ENCODE data around the gene ZDHHC19.
"Not testable (repeated sequence)": the region's sequence is repeated elsewhere in the genome, so short reads cannot be mapped to it uniquely, and the experiment has no call there.

ZDHHC19 gene

DNA sequence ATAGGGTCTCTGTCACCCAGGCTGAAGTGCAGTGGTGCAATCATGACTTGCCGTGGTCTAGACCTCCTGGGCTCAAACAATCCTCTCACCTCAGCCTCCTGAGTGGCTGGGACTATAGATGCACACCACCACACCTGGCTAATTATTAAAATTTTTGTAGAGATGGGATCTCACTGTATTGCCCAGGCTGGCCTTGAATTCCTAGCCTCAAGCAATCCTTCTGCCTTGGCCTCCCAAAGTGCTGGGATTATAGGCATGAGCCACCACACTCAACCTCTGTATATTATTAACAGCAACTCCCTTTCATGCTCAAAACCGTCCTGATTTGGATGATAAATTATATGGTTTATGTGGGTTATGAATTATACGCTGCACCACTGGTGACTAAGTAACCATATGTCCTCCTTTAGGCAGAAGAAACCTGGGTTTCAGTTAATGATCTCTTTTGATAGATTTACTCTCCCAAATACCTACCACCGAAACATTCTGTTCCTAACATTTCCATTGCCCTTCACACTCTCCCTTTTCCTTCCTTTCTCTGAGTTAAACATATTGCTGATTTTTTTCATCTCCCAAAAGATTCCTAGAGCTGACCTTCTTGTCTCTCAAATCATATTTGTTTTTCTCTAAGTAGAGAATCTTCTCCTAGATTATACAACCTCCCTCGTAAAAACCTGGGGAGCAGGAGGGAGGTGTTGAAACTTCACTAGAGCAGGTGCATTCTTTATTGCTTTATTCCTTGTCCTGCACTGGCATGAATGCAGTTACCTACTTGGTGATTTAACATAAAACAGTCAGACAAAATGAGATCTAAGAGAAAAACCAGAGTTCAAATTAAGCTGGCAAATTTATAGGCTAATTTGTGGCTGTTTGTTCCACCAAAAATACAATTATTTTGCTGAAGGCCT lies 43.4 kb upstream of the ZDHHC19 start:
- Histone ChIP-seq H3K9ac (ENCODE audit: low read length) (no peak overlapping the region), H4K20me1 (ENCODE audit: insufficient read depth, low read length) (no peaks in the 10 kb centered on the region), H3K36me3 (replicated peaks; ENCODE audit: insufficient read depth, low read length) (no peaks in the 10 kb centered on the region), H3F3A (ENCODE audit: insufficient read depth, low read length) (no peaks in the 10 kb centered on the region), H3K27me3 (replicated peaks; ENCODE audit: insufficient read depth, low read length) (no peaks in the 10 kb centered on the region), H3K9me2 (replicated peaks; ENCODE audit: insufficient read depth, low read length) (no peaks in the 10 kb centered on the region), H3K27ac (ENCODE audit: low read length) (no peak overlapping the region), H3K4me1 (ENCODE audit: low read length) (no peaks in the 10 kb centered on the region), H2AFZ (ENCODE audit: low read length) (no peak overlapping the region), H3K9me3 (replicated peaks; ENCODE audit: insufficient read depth, low read length) (no peaks in the 10 kb centered on the region), H3K4me3 (ENCODE audit: low read length) (no peak overlapping the region), H3K4me2 (ENCODE audit: low read depth, low read length) (no peak overlapping the region), H3K79me2 (ENCODE audit: low read length) (0 out of 2 replicates have a peak, but pooled peaks cover 11% of the 10 kb centered on the region)
- TF ChIP-seq, protein P1, sequence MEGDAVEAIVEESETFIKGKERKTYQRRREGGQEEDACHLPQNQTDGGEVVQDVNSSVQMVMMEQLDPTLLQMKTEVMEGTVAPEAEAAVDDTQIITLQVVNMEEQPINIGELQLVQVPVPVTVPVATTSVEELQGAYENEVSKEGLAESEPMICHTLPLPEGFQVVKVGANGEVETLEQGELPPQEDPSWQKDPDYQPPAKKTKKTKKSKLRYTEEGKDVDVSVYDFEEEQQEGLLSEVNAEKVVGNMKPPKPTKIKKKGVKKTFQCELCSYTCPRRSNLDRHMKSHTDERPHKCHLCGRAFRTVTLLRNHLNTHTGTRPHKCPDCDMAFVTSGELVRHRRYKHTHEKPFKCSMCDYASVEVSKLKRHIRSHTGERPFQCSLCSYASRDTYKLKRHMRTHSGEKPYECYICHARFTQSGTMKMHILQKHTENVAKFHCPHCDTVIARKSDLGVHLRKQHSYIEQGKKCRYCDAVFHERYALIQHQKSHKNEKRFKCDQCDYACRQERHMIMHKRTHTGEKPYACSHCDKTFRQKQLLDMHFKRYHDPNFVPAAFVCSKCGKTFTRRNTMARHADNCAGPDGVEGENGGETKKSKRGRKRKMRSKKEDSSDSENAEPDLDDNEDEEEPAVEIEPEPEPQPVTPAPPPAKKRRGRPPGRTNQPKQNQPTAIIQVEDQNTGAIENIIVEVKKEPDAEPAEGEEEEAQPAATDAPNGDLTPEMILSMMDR (IDR thresholded peaks at IDR 0.05; ENCODE audit: low read length): no peak
- TF ChIP-seq EZH2 (optimal IDR thresholded peaks at IDR 0.05; ENCODE audit: low read depth, low read length) (no peak), EZH2phosphoT487 (IDR thresholded peaks at IDR 0.05; ENCODE audit: low read length) (no peak)
- no peak for DNase-seq

GRCh38 chr3:196251918-196252317 lies 40.7 kb upstream of the ZDHHC19 start:
- TF ChIP-seq, protein P1 (IDR thresholded peaks at IDR 0.05; ENCODE audit: low read length): no peak
- TF ChIP-seq EZH2 (optimal IDR thresholded peaks at IDR 0.05; ENCODE audit: low read depth, low read length): no peak
- H3K9me3 ChIP-seq (replicated peaks; ENCODE audit: insufficient read depth, low read length): no peaks in the 10 kb centered on the region

DNA sequence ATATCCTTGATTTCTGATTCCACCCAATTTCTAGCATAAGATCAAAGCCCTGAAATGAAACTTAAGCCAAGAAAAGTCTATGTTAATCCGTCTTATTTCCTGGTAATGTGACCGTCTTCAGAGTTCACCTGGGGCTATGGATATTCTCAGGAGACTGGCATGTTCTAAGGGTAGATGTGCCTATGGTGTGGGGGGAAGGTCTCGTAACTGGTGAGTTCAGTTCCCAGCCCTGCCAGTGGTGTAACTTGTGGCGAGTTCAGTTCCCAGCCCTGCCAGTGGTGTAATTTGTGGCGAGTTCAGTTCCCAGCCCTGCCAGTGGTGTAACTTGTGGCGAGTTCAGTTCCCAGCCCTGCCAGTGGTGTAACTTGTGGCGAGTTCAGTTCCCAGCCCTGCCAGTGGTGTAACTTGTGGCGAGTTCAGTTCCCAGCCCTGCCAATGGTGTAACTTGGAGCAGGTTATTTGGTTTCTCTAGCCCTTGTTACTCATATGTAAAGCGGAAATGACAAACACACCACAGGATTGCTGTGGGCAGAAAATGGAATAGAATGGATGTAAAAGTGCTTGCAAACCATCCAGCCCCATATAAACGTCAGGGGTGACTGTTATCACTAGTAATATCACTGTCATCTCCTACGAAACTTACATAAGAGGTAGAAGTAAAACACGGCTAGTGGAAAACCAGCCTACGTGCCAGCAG lies 35.6 kb upstream of the ZDHHC19 start:
- Histone ChIP-seq H3K4me3 (ENCODE audit: low read length) (no peak overlapping the region), H3K27ac (ENCODE audit: low read length) (no peak overlapping the region)

More at GRCh38 chr3:196251918-196252317, 40.7 kb upstream of the ZDHHC19 start:
- H3K9me2 ChIP-seq (replicated peaks; ENCODE audit: insufficient read depth, low read length): no peaks in the 10 kb centered on the region
- 0 out of 2 replicates have a peak, but pooled peaks cover 4% of the 10 kb centered on the region for H3K79me2 ChIP-seq (ENCODE audit: low read length)
- no peak overlapping the region for H3K4me3 ChIP-seq (ENCODE audit: low read length)
- H3K27ac ChIP-seq (ENCODE audit: low read length): no peak overlapping the region
- no peaks in the 10 kb centered on the region for H4K20me1 ChIP-seq (ENCODE audit: insufficient read depth, low read length)
- H3K9ac ChIP-seq (ENCODE audit: low read length): no peak overlapping the region
- DNase-seq: no peak
- H3K36me3 ChIP-seq (replicated peaks; ENCODE audit: insufficient read depth, low read length): no peaks in the 10 kb centered on the region
- no peak overlapping the region for H2AFZ ChIP-seq (ENCODE audit: low read length)
- no peaks in the 10 kb centered on the region for H3F3A ChIP-seq (ENCODE audit: insufficient read depth, low read length)
- H3K27me3 ChIP-seq (replicated peaks; ENCODE audit: insufficient read depth, low read length): no peaks in the 10 kb centered on the region
- H3K4me2 ChIP-seq (ENCODE audit: low read depth, low read length): no peak overlapping the region
- no peaks in the 10 kb centered on the region for H3K4me1 ChIP-seq (ENCODE audit: low read length)

GRCh38 chr3:196244166-196244565 lies 33.0 kb upstream of the ZDHHC19 start:
- not testable (repeated sequence) for H2AFZ ChIP-seq (ENCODE audit: low read length); H3K79me2 ChIP-seq (ENCODE audit: low read length); H4K20me1 ChIP-seq (ENCODE audit: insufficient read depth, low read length); H3K27ac ChIP-seq (ENCODE audit: low read length); H3K4me2 ChIP-seq (ENCODE audit: low read depth, low read length); H3K4me1 ChIP-seq (ENCODE audit: low read length); H3K9me3 ChIP-seq (replicated peaks; ENCODE audit: insufficient read depth, low read length); DNase-seq; H3F3A ChIP-seq (ENCODE audit: insufficient read depth, low read length); H3K4me3 ChIP-seq (ENCODE audit: low read length); H3K9me2 ChIP-seq (replicated peaks; ENCODE audit: insufficient read depth, low read length); H3K9ac ChIP-seq (ENCODE audit: low read length); H3K27me3 ChIP-seq (replicated peaks; ENCODE audit: insufficient read depth, low read length); H3K36me3 ChIP-seq (replicated peaks; ENCODE audit: insufficient read depth, low read length)

More for the DNA sequence above, 35.6 kb upstream of the ZDHHC19 start:
- TF ChIP-seq EZH2 (optimal IDR thresholded peaks at IDR 0.05; ENCODE audit: low read depth, low read length) (no peak), EZH2phosphoT487 (IDR thresholded peaks at IDR 0.05; ENCODE audit: low read length) (no peak)
- TF ChIP-seq, protein P1 (IDR thresholded peaks at IDR 0.05; ENCODE audit: low read length): no peak
- Histone ChIP-seq H3K79me2 (ENCODE audit: low read length) (no peaks in the 10 kb centered on the region), H3K9me3 (replicated peaks; ENCODE audit: insufficient read depth, low read length) (no peaks in the 10 kb centered on the region), H3K9ac (ENCODE audit: low read length) (no peak overlapping the region), H3K9me2 (replicated peaks; ENCODE audit: insufficient read depth, low read length) (no peaks in the 10 kb centered on the region), H3K36me3 (replicated peaks; ENCODE audit: insufficient read depth, low read length) (no peaks in the 10 kb centered on the region), H3K4me1 (ENCODE audit: low read length) (no peaks in the 10 kb centered on the region), H3K27me3 (replicated peaks; ENCODE audit: insufficient read depth, low read length) (no peaks in the 10 kb centered on the region), H3K4me2 (ENCODE audit: low read depth, low read length) (no peak overlapping the region), H3F3A (ENCODE audit: insufficient read depth, low read length) (no peaks in the 10 kb centered on the region), H2AFZ (ENCODE audit: low read length) (no peak overlapping the region), H4K20me1 (ENCODE audit: insufficient read depth, low read length) (no peaks in the 10 kb centered on the region)
- no peak for DNase-seq
